ENCODE measurements around the gene PACRG. TPM values are rescaled to one million over a fixed set of nuclear protein-coding genes. Genes with fewer than 3 reads are reported as not detected.

The PACRG gene
- total and polyA plus RNA-seq, 2 of the 4 experiments (the other 2 are of a cell fraction): not detected

GRCh38 chr6:163008626-163009025 is 280.9 kb downstream of the PACRG start:
- no peak overlapping the region for H3K23ac ChIP-seq (ENCODE audit: low read depth, low read length)
- H3K27me3 ChIP-seq (ENCODE audit: control insufficient read depth, insufficient read depth, low read length): no peaks in the 10 kb centered on the region
- no peak overlapping the region for H3K4ac ChIP-seq (ENCODE audit: low read depth, low read length)
- H4K20me1 ChIP-seq (ENCODE audit: insufficient read depth, low read length): no peaks in the 10 kb centered on the region
- BruUV-seq (replicated peaks): no TSS peak
- dilution Hi-C loops (cut with HindIII; ENCODE audit: low sequenced_read_pairs, unreplicated experiment): no loop called here
- ATAC-seq (ENCODE audit: low read depth) (no peak), DNase-seq (no peak)
- H3K56ac ChIP-seq (ENCODE audit: extremely low read depth, insufficient read depth, low read length): no peak overlapping the region
- CTCF ChIA-PET: no interaction called here
- H4K8ac ChIP-seq (ENCODE audit: low read depth in 2 of 2, low read length in 2 of 2): no peak overlapping the region
- no peak for TF ChIP-seq RFX5 (IDR thresholded peaks at IDR 0.05; ENCODE audit: low read depth, low read length)
- TF ChIP-seq CTCF (conservative IDR thresholded peaks at IDR 0.05; ENCODE audit: low read depth, low read length): no peak
- TF ChIP-seq RAD21 (IDR thresholded peaks at IDR 0.05; ENCODE audit: low read length): no peak
- H3K4me1 ChIP-seq (ENCODE audit: control insufficient read depth, insufficient read depth, low read length): no peaks in the 10 kb centered on the region
- no peaks in the 10 kb centered on the region for H3K9me3 ChIP-seq (ENCODE audit: control insufficient read depth, insufficient read depth, low read length)
- H4K91ac ChIP-seq (ENCODE audit: insufficient read depth, low read depth, low read length): no peak overlapping the region
- H3K14ac ChIP-seq (replicated peaks; ENCODE audit: low read depth, low read length): no peak overlapping the region
- H2BK120ac ChIP-seq (ENCODE audit: low read depth, low read length): no peak overlapping the region
- no peak overlapping the region for H3K4me2 ChIP-seq (ENCODE audit: low read depth, low read length)
- H3K4me3 ChIP-seq (ENCODE audit: insufficient read depth, low read depth, low read length): no peak overlapping the region
- POLR2A ChIA-PET (ENCODE audit: unreplicated experiment): no interaction called here
- H2BK5ac ChIP-seq (ENCODE audit: low read depth, low read length, poor library complexity, severe bottlenecking): no peak overlapping the region
- H4K5ac ChIP-seq (ENCODE audit: low read depth, low read length): no peak overlapping the region
- no peak overlapping the region for H2BK15ac ChIP-seq (ENCODE audit: low read depth, low read length)
- no CpG with 5 or more reads among the region's 5 CpGs for WGBS, 2 experiments (ENCODE audit: extremely low coverage in 2 of 2, insufficient read length in 1 of 2)
- H2AK5ac ChIP-seq (ENCODE audit: low read depth, low read length): no peak overlapping the region
- in situ Hi-C loops (cut with MboI; ENCODE audit: low sequenced_read_pairs): no loop called here
- H3K9me1 ChIP-seq (ENCODE audit: insufficient read depth, low read length): no peaks in the 10 kb centered on the region
- intact Hi-C loops (cut with micrococcal nuclease): no loop called here
- no peak overlapping the region for H2BK20ac ChIP-seq (ENCODE audit: low read depth, low read length)
- no peak overlapping the region for H2AFZ ChIP-seq (replicated peaks; ENCODE audit: low read length, poor library complexity)
- no peak overlapping the region for H3K18ac ChIP-seq (ENCODE audit: low read depth, low read length)
- no peak overlapping the region for H3K9ac ChIP-seq (ENCODE audit: low read depth, low read length)
- no peak overlapping the region for H2AK9ac ChIP-seq (replicated peaks; ENCODE audit: low read depth, low read length, poor library complexity)
- no peaks in the 10 kb centered on the region for H3K79me1 ChIP-seq (ENCODE audit: low read depth in 1 of 2, low read length in 2 of 2)
- no peak overlapping the region for H3K27ac ChIP-seq (ENCODE audit: insufficient read depth, low read length)
- H3K36me3 ChIP-seq (ENCODE audit: control insufficient read depth, insufficient read depth, low read length): no peaks in the 10 kb centered on the region
